Epithelial cell of esophagus (primary cell): ENCODE data around the gene ARV1.

Experiments
- DNase-seq: peaks from one replicate; pipeline ENCODE4 v3.0.0; 2010; ENCODE audit warnings: low read depth
- H3K4me3 ChIP-seq: 2 replicates; pipeline ENCODE4 v1.5.1; 2011; ENCODE audit warnings: mild to moderate bottlenecking, low read length, control low read depth
- TF ChIP-seq, protein P1 (sequence below): IDR thresholded peaks from 2 replicates; pipeline ENCODE4 v1.5.1; 2011; ENCODE audit warnings: low read depth, mild to moderate bottlenecking, low read length, control low read depth, inconsistent platforms; ENCODE audit not compliant: insufficient read depth; ENCODE audit errors: missing control alignments

The ARV1 gene

DNA sequence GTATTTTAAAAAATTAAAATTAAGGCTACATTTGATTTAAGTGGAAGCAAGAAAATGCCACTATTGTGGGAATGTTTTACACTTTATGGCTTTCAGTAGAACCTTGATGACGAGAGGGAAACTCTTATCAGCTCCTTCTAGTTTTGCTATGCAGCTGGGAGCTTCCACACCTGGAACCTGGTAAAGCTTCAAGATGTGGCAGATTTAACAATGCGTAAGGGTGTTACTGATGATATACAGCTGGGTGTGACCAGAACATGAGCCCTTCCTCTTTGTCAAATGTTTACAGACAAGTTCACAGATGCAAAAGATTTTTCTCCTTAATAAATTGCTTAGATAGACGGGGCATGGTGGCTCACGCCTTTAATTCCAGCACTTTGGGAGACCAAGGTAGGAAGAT, 20.5 kb upstream of the ARV1 start:
- DNase-seq: no peak
- TF ChIP-seq, protein P1, sequence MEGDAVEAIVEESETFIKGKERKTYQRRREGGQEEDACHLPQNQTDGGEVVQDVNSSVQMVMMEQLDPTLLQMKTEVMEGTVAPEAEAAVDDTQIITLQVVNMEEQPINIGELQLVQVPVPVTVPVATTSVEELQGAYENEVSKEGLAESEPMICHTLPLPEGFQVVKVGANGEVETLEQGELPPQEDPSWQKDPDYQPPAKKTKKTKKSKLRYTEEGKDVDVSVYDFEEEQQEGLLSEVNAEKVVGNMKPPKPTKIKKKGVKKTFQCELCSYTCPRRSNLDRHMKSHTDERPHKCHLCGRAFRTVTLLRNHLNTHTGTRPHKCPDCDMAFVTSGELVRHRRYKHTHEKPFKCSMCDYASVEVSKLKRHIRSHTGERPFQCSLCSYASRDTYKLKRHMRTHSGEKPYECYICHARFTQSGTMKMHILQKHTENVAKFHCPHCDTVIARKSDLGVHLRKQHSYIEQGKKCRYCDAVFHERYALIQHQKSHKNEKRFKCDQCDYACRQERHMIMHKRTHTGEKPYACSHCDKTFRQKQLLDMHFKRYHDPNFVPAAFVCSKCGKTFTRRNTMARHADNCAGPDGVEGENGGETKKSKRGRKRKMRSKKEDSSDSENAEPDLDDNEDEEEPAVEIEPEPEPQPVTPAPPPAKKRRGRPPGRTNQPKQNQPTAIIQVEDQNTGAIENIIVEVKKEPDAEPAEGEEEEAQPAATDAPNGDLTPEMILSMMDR: no peak
- no peak overlapping the region for H3K4me3 ChIP-seq

DNA sequence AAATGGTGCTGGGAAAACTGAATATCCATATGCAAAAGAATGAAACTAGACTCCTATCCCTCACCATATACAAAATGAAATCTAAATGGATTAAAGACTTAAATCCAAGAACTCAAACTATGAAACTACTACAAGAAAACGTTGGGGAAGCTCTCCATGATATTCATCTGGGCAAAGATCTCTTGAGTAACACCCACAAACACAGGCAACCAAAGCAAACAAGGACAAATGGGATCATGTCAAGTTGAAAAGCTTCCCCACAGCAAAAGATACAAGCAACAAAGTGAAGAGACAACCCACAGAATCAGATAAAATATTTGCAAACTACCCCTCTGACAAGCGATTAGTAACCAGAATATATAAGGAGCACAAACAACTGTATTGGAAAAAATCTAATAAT, 14.0 kb upstream of the ARV1 start:
- no peak for DNase-seq
- TF ChIP-seq, protein P1: no peak
- no peak overlapping the region for H3K4me3 ChIP-seq

DNA sequence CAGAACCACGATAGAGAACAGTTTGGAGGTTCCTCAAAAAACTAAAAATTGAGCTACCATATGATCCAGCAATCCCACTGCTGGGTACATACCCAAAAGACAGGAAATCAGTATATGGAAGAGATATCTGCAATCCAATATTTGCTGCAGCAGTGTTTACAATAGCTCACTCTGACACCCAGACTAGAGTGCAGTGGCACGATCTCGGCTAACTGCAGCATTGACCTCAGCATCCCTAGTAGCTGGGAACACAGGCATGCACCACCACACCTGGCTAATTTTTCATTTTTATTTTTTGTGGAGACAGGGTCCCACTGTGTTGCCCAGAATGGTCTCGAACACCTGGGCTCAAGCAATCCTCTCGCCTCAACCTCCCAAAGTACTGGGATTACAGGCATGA, 13.4 kb upstream of the ARV1 start:
- no peak overlapping the region for H3K4me3 ChIP-seq
- DNase-seq: no peak
- TF ChIP-seq, protein P1: no peak

DNA sequence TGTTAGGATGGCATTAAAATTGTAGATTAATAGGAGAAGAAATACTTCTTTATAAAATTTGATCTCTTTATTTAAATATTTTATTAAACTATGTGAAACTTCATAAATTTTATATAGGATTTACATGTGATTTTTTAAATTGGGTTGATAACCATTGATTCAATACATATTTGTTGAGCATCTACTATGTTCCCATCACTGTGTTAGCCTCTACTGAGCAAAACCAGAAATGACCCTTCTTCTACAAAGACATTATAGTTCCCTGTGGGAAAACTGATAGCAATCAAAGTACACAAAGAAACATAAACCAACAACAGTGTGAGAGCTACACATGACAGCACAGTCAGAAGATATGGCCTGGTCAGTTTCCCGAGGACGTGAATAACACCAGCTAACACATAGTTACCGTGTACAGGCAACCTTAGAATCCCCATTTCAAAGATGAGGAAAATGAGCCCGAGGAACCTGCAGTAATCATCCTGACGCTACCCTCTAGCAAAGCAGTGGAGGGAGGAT, 12.5 kb upstream of the ARV1 start:
- H3K4me3 ChIP-seq: no peak overlapping the region
- no peak for DNase-seq
- TF ChIP-seq, protein P1: no peak

DNA sequence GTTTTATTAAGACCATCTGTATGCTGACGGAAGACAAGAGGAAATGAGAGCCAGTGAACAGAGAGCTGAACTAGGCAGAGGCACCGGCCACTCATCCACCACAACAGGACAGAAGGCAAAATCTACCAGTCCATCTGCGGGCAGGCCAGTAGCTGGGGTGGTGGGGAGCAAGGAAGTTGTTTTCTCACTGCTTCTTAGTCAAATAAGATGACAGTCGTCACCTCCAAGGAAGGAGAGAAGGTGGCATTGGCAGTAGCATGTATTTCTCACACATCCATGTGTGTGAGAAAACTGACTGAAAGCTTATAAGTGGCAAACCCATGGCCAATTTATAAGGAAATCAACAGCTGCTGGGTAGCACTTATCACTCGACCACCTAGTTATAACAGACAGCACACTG, 8.5 kb upstream of the ARV1 start:
- no peak for DNase-seq
- H3K4me3 ChIP-seq: no peak overlapping the region
- TF ChIP-seq, protein P1: no peak

DNA sequence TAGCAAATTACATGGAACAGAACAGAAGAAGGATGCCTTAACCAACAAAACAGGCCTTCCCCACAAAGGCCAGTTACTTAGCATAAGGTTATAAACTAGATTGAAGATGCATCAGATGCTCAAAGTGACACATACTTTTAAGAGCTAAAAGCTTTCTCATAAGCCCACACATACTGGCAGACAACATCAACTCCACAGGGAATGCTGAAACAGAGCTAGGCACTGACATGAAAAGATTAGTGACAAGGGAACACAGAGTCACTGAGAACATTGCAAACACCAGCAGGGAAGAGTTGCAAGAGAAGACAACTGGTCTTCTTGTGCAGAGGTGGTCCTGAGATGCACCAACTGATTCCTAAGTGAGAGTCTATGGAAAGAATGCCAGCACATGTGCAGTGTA, 7.1 kb upstream of the ARV1 start:
- DNase-seq: no peak
- TF ChIP-seq, protein P1: no peak
- no peak overlapping the region for H3K4me3 ChIP-seq

DNA sequence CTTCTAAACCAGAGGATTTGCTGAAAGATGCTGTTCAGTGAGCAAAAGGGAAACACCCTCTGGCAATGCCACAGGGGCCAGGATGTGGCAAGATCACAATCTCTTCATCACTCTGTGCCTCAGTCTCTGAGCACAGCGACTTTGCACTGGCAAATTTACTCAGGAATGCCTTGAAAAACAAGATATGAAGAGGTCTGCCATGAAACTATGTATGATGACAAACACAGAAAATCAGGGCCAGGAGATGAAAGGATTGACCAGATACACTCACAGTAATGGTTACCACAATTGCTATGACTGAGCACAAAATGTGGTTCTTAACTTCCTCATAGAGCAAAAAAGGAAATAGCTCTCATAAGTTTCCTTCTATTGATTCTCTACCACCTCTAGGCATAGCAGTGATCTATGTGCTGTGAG, 6.0 kb upstream of the ARV1 start:
- H3K4me3 ChIP-seq: no peak overlapping the region
- DNase-seq: no peak

More for the DNA sequence above, 6.0 kb upstream of the ARV1 start:
- TF ChIP-seq, protein P1: no peak
